Measurements from ENCODE around the gene NRL. TPM values are rescaled to one million over a fixed set of nuclear protein-coding genes. Genes with fewer than 3 reads are reported as not detected.

NRL gene
- total RNA-seq, 1 donor from 2014 or later, result 2.3 TPM

- TF ChIP-seq, protein P1, sequence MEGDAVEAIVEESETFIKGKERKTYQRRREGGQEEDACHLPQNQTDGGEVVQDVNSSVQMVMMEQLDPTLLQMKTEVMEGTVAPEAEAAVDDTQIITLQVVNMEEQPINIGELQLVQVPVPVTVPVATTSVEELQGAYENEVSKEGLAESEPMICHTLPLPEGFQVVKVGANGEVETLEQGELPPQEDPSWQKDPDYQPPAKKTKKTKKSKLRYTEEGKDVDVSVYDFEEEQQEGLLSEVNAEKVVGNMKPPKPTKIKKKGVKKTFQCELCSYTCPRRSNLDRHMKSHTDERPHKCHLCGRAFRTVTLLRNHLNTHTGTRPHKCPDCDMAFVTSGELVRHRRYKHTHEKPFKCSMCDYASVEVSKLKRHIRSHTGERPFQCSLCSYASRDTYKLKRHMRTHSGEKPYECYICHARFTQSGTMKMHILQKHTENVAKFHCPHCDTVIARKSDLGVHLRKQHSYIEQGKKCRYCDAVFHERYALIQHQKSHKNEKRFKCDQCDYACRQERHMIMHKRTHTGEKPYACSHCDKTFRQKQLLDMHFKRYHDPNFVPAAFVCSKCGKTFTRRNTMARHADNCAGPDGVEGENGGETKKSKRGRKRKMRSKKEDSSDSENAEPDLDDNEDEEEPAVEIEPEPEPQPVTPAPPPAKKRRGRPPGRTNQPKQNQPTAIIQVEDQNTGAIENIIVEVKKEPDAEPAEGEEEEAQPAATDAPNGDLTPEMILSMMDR (IDR thresholded peaks at IDR 0.05; ENCODE audit: unreplicated experiment), result no peak
- H3K27me3 Mint-ChIP-seq, result peaks cover 13% of the 10 kb centered on the region
Measured at GRCh38 chr14:24067133-24068082, 47.3 kb downstream of the NRL start.

GRCh38 chr14:24066496-24067132, 48.1 kb downstream of the NRL start:
- H3K4me3 Mint-ChIP-seq (ENCODE audit: low read depth), result no peak overlapping the region
- no peak for DNase-seq (ENCODE audit: low spot score, unreplicated experiment)
- peaks cover 3% of the 10 kb centered on the region for H3K4me1 Mint-ChIP-seq (ENCODE audit: low read depth)
- H3K36me3 Mint-ChIP-seq (ENCODE audit: insufficient read depth), result no peaks in the 10 kb centered on the region
- H3K27me3 Mint-ChIP-seq, result peaks cover 13% of the 10 kb centered on the region
- no peaks in the 10 kb centered on the region for H3K9me3 Mint-ChIP-seq (ENCODE audit: low read depth)
- TF ChIP-seq, protein P1 (IDR thresholded peaks at IDR 0.05; ENCODE audit: unreplicated experiment), result no peak
- no peak overlapping the region for H3K27ac Mint-ChIP-seq

More at GRCh38 chr14:24067133-24068082, 47.3 kb downstream of the NRL start:
- Mint-ChIP-seq H3K4me3 (ENCODE audit: low read depth) (no peak overlapping the region), H3K9me3 (ENCODE audit: low read depth) (no peaks in the 10 kb centered on the region), H3K27ac (no peak overlapping the region), H3K36me3 (ENCODE audit: insufficient read depth) (no peaks in the 10 kb centered on the region), H3K4me1 (ENCODE audit: low read depth) (no peaks in the 10 kb centered on the region)
- no peak for DNase-seq (ENCODE audit: low spot score, unreplicated experiment)

DNA sequence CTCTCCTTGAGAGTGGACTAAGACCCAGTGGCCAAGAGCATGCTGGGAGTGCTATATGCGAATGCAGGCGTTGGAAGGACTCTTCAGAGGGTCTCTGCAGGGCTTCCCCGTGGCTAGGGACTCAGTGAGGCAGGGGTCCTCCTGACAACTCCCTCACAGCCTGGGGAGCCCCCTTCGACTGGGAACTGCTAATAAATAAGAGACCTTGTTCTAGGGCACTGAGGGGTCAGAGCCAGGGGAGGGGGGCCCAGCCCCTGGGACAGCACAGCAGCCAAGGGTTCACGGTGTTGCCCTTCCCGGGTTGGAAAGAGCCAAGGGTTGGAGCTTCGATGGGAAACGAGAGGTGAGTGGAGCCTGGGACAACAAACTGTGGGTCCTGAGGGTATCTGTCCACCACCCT, 49.3 kb downstream of the NRL start:
- no peaks in the 10 kb centered on the region for H3K9me3 Mint-ChIP-seq (ENCODE audit: low read depth)

GRCh38 chr14:24064856-24065255, 49.9 kb downstream of the NRL start:
- no peak overlapping the region for H3K4me3 Mint-ChIP-seq (ENCODE audit: low read depth)

More for the DNA sequence above, 49.3 kb downstream of the NRL start:
- Mint-ChIP-seq H3K36me3 (ENCODE audit: insufficient read depth) (no peaks in the 10 kb centered on the region), H3K27me3 (peaks cover 8% of the 10 kb centered on the region), H3K4me3 (ENCODE audit: low read depth) (no peak overlapping the region), H3K27ac (no peak overlapping the region), H3K4me1 (ENCODE audit: low read depth) (peaks cover 5% of the 10 kb centered on the region)
- TF ChIP-seq, protein P1 (IDR thresholded peaks at IDR 0.05; ENCODE audit: unreplicated experiment), result no peak
- DNase-seq (ENCODE audit: low spot score, unreplicated experiment), result no peak

More at GRCh38 chr14:24064856-24065255, 49.9 kb downstream of the NRL start:
- Mint-ChIP-seq H3K27me3 (peaks cover 4% of the 10 kb centered on the region), H3K9me3 (ENCODE audit: low read depth) (no peaks in the 10 kb centered on the region), H3K4me1 (ENCODE audit: low read depth) (peaks cover 5% of the 10 kb centered on the region), H3K27ac (no peak overlapping the region), H3K36me3 (ENCODE audit: insufficient read depth) (no peaks in the 10 kb centered on the region)
- TF ChIP-seq, protein P1 (IDR thresholded peaks at IDR 0.05; ENCODE audit: unreplicated experiment), result no peak
- DNase-seq (ENCODE audit: low spot score, unreplicated experiment), result no peak
